Activated T-helper 1 cell treated with Interleukin-2 at 50 U/mL for 16 hours (primary cell): ENCODE measurements around the gene DHRS13.
"Not testable (repeated sequence)": the region's sequence is repeated elsewhere in the genome, so short reads cannot be mapped to it uniquely, and the experiment has no call there.

Source experiments
- DNase-seq: peaks from one replicate; pipeline ENCODE4 v3.0.0-alpha.2; 2020; ENCODE audit warnings: low read depth

The DHRS13 gene

GRCh38 chr17:28882154-28882895, 20.6 kb downstream of the DHRS13 start:
- DNase-seq, result no peak

GRCh38 chr17:28881533-28882056, 21.3 kb downstream of the DHRS13 start:
- DNase-seq, result no peak

- no peak for DNase-seq
Measured at GRCh38 chr17:28880572-28880945, 22.3 kb downstream of the DHRS13 start.

- no peak for DNase-seq
Measured at GRCh38 chr17:28879886-28880571, 22.9 kb downstream of the DHRS13 start.

- no peak for DNase-seq
Measured at GRCh38 chr17:28878981-28879380, 23.9 kb downstream of the DHRS13 start.

GRCh38 chr17:28878158-28878910, 24.5 kb downstream of the DHRS13 start:
- DNase-seq, result no peak

- not testable (repeated sequence) for DNase-seq
Measured at GRCh38 chr17:28877150-28877711, 25.6 kb downstream of the DHRS13 start.

- DNase-seq, result no peak
Measured at GRCh38 chr17:28875848-28876550, 26.9 kb downstream of the DHRS13 start.

GRCh38 chr17:28874750-28875149, 28.1 kb downstream of the DHRS13 start:
- no peak for DNase-seq

- no peak for DNase-seq
Measured at GRCh38 chr17:28873839-28874238, 29.0 kb downstream of the DHRS13 start.

GRCh38 chr17:28871056-28871579, 31.8 kb downstream of the DHRS13 start:
- no peak for DNase-seq

- no peak for DNase-seq
Measured at GRCh38 chr17:28867276-28867675, 35.6 kb downstream of the DHRS13 start.

GRCh38 chr17:28865946-28866752, 36.7 kb downstream of the DHRS13 start:
- DNase-seq, result no peak

- DNase-seq, result no peak
Measured at GRCh38 chr17:28864991-28865849, 37.7 kb downstream of the DHRS13 start.

- no peak for DNase-seq
Measured at GRCh38 chr17:28863953-28864352, 38.9 kb downstream of the DHRS13 start.

- DNase-seq, result no peak
Measured at GRCh38 chr17:28862561-28862960, 40.3 kb downstream of the DHRS13 start.

GRCh38 chr17:28861393-28862203, 41.3 kb downstream of the DHRS13 start:
- no peak for DNase-seq

- no peak for DNase-seq
Measured at GRCh38 chr17:28860363-28860808, 42.5 kb downstream of the DHRS13 start.
